ENCODE results near the gene SYNE1. TPM values are rescaled to one million over a fixed set of nuclear protein-coding genes. Genes with fewer than 3 reads are reported as not detected.

SYNE1 gene
- total RNA-seq, 1 experiment from 2014 or later, result 3.0 TPM

DNA sequence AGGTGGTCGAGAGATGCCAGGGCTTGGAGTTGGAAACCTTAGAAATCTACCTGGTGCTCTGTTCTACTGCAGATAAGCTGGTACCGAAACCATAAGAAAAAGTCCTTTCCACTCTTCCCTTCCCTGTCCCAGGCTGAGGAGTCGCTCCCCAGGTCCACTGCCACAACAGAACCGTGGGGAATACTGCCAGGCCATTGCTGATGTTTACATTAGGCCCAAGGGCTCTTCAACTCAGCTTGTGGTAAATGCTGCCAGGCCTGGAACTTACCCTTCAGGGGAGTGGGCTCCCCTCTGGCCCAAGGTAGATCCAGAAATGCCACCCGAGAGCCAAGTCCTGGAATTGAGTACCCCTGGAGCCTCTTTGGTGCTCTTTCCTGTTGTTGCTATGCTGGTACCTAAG, 441.3 kb downstream of the SYNE1 start:
- no CpG with 5 or more reads among the region's 5 CpGs for WGBS (ENCODE audit: extremely low coverage, insufficient read length, low lambda C conversion rate)
- no peak overlapping the region for H2BK12ac ChIP-seq (ENCODE audit: insufficient read length, low read depth, low read length)
- no peak overlapping the region; the same call in 1 of the 2 replicates for H3K14ac ChIP-seq (ENCODE audit: insufficient read depth, low read length)
- no peak overlapping the region for H2BK20ac ChIP-seq (ENCODE audit: low read depth, low read length, poor library complexity, severe bottlenecking)
- Mint-ChIP-seq H3K27ac (no peak overlapping the region), H3K4me3 (no peak overlapping the region), H3K9me3 (no peaks in the 10 kb centered on the region), H3K4me1 (peaks cover 0 to 2% of the 10 kb centered on the region in 2 experiments; a peak in 2 of 4 replicates), H3K36me3 (ENCODE audit: insufficient read depth in 1 of 3, low read depth in 3 of 3) (peaks cover 0 to 2% (median 0%) of the 10 kb centered on the region in 3 experiments; a peak in 2 of 7 replicates), H3K27me3 (ENCODE audit: low read depth) (no peaks in the 10 kb centered on the region; the same call in none of the 2 replicates)
- no peaks in the 10 kb centered on the region for H3K9me3 ChIP-seq (ENCODE audit: control insufficient read depth, low read depth, low read length)
- no peak overlapping the region for H3K56ac ChIP-seq (ENCODE audit: insufficient read length, low read depth, low read length)
- TF ChIP-seq, protein P1, sequence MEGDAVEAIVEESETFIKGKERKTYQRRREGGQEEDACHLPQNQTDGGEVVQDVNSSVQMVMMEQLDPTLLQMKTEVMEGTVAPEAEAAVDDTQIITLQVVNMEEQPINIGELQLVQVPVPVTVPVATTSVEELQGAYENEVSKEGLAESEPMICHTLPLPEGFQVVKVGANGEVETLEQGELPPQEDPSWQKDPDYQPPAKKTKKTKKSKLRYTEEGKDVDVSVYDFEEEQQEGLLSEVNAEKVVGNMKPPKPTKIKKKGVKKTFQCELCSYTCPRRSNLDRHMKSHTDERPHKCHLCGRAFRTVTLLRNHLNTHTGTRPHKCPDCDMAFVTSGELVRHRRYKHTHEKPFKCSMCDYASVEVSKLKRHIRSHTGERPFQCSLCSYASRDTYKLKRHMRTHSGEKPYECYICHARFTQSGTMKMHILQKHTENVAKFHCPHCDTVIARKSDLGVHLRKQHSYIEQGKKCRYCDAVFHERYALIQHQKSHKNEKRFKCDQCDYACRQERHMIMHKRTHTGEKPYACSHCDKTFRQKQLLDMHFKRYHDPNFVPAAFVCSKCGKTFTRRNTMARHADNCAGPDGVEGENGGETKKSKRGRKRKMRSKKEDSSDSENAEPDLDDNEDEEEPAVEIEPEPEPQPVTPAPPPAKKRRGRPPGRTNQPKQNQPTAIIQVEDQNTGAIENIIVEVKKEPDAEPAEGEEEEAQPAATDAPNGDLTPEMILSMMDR (conservative IDR thresholded peaks at IDR 0.05), result no peak
- no peak overlapping the region for H4K91ac ChIP-seq (ENCODE audit: insufficient read length, low read depth, low read length)
- no peak overlapping the region for H3K9ac ChIP-seq (ENCODE audit: extremely low read depth, insufficient read length, low read length)
- H2BK15ac ChIP-seq (ENCODE audit: low read depth, low read length), result no peak overlapping the region; the same call in 1 of the 2 replicates
- H4K8ac ChIP-seq (replicated peaks; ENCODE audit: insufficient read length, low read depth, low read length), result no peak overlapping the region
- no peaks in the 10 kb centered on the region for H3K79me1 ChIP-seq (ENCODE audit: insufficient read depth, low read depth, low read length, poor library complexity, severe bottlenecking)
- no peaks in the 10 kb centered on the region for H4K20me1 ChIP-seq (ENCODE audit: control insufficient read depth, insufficient read depth, insufficient read length)
- H2AFZ ChIP-seq (ENCODE audit: low read length), result no peak overlapping the region
- H3K4me2 ChIP-seq (ENCODE audit: insufficient read depth, insufficient read length, low read length), result no peak overlapping the region
- no peak overlapping the region for H2BK5ac ChIP-seq (ENCODE audit: insufficient read length, low read length)
- no peak overlapping the region for H3K27ac ChIP-seq (ENCODE audit: insufficient read length, low read depth, low read length)
- H3K27me3 ChIP-seq (ENCODE audit: insufficient read depth, low read length), result no peaks in the 10 kb centered on the region
- no peaks in the 10 kb centered on the region for H3K4me1 ChIP-seq (ENCODE audit: insufficient read depth, low read length)
- no peak overlapping the region for H3K18ac ChIP-seq (ENCODE audit: insufficient read length, low read depth, low read length)
- no peaks in the 10 kb centered on the region for H3K23me2 ChIP-seq (ENCODE audit: insufficient read length, low read depth, low read length, poor library complexity, severe bottlenecking)
- H2BK120ac ChIP-seq (ENCODE audit: low read depth, low read length, poor library complexity, severe bottlenecking), result no peak overlapping the region
- no peak overlapping the region for H4K5ac ChIP-seq (ENCODE audit: insufficient read length, low read depth, low read length)
- no peaks in the 10 kb centered on the region for H3K79me2 ChIP-seq (ENCODE audit: insufficient read depth, low read length)
- H2AK5ac ChIP-seq (ENCODE audit: insufficient read length, low read length), result no peak overlapping the region
- H3K23ac ChIP-seq (ENCODE audit: insufficient read length, low read depth, low read length), result no peak overlapping the region
- no peak for DNase-seq
- H3K4ac ChIP-seq (ENCODE audit: low read depth, low read length), result no peak overlapping the region
- H3T11ph ChIP-seq (ENCODE audit: low read length), result no peak overlapping the region
